Measurements from ENCODE around the gene PLCG2.
"Not testable (repeated sequence)": the region's sequence is repeated elsewhere in the genome, so short reads cannot be mapped to it uniquely, and the experiment has no call there.

PLCG2 gene

DNA sequence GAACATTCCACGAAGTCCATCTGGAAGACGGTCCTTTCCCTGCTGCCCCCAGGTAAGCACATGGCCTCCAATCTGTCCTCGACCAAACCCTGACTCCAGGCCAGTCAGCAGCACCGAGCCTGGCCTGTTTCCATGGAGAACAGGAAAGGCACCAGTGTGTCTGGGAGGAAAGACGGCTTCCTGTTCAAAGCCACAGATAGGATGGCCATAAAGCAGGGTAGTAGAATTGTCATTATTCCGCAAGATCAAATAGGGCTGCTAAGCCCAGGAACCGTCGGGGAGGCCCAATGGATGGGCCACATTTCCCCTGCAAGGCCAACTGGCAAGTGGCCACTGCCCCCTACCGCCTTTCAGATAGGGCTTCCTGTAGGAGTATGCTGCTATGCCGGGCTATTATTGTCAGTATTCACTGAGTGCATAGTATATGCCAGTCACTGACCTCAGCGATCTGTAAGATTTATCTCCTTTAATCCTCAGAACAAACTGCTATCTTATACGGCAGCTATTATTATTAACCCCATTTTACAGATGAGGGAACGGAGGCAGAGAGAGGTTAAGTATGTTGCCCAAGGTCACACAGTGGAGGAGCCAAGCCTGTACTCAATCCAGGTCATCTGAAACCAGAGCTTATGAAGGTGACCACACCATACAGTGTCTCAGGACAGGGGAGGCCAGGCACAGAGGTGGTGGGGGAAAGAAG is 23.0 kb upstream of the PLCG2 start:
- DNase-seq (ENCODE audit: low read depth), result peak; percentile 79
- H3K4me3 ChIP-seq (ENCODE audit: low read depth, low read length), result no peak overlapping the region
- TF ChIP-seq, protein P1, sequence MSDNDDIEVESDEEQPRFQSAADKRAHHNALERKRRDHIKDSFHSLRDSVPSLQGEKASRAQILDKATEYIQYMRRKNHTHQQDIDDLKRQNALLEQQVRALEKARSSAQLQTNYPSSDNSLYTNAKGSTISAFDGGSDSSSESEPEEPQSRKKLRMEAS (IDR thresholded peaks at IDR 0.05; ENCODE audit: low read depth, low read length), result peak; percentile 62
- no peak for TF ChIP-seq POLR2A (IDR thresholded peaks at IDR 0.05; ENCODE audit: extremely low read depth, insufficient read length)
- 0 out of 2 replicates have a peak, but pooled peaks have one; percentile 34 for TF ChIP-seq MYC (IDR thresholded peaks at IDR 0.05; ENCODE audit: low read depth, low read length)

DNA sequence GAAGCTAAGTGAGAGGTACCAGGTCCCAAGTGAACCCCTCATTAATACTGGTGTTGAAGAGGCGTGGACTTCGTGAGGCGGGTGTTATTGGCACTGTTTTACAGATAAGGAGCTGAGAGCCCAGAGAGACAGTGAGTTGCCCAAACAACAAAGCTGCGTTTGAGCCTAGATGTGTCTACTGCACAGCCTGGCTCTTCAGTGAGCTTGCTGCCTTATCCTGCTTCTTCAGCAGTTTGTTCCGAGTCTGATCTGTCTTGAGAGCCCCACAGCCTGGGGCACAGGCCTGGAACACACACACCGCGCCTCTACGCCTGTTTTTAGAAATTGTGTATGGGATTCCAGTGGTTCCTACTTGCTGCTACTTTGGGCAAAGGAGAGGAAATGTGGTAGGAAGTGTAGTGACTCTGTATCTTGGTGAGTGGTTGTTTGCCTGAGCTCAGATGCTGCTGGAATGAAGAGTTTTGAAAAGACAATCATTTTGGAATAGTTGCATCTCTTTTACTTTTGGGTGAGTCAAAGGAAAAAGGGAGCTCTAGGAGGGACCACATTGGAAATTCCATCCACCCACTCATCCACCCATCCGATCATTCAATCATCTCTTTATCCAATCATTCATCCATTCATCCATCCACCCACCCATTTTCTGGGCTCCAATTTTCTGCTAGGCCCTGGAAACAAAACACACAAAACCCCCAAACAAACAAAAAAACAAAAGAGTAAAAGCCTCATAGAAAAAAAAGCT is 22.3 kb upstream of the PLCG2 start:
- DNase-seq (ENCODE audit: low read depth), result no peak
- TF ChIP-seq, protein P2, sequence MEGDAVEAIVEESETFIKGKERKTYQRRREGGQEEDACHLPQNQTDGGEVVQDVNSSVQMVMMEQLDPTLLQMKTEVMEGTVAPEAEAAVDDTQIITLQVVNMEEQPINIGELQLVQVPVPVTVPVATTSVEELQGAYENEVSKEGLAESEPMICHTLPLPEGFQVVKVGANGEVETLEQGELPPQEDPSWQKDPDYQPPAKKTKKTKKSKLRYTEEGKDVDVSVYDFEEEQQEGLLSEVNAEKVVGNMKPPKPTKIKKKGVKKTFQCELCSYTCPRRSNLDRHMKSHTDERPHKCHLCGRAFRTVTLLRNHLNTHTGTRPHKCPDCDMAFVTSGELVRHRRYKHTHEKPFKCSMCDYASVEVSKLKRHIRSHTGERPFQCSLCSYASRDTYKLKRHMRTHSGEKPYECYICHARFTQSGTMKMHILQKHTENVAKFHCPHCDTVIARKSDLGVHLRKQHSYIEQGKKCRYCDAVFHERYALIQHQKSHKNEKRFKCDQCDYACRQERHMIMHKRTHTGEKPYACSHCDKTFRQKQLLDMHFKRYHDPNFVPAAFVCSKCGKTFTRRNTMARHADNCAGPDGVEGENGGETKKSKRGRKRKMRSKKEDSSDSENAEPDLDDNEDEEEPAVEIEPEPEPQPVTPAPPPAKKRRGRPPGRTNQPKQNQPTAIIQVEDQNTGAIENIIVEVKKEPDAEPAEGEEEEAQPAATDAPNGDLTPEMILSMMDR (IDR thresholded peaks at IDR 0.05; ENCODE audit: low read depth, low read length), result no peak
- TF ChIP-seq, protein P1 (IDR thresholded peaks at IDR 0.05; ENCODE audit: low read depth, low read length), result no peak
- TF ChIP-seq MYC (IDR thresholded peaks at IDR 0.05; ENCODE audit: low read depth, low read length) (no peak), POLR2A (IDR thresholded peaks at IDR 0.05; ENCODE audit: extremely low read depth, insufficient read length) (no peak)
- no peak overlapping the region for H3K4me3 ChIP-seq (ENCODE audit: low read depth, low read length)

DNA sequence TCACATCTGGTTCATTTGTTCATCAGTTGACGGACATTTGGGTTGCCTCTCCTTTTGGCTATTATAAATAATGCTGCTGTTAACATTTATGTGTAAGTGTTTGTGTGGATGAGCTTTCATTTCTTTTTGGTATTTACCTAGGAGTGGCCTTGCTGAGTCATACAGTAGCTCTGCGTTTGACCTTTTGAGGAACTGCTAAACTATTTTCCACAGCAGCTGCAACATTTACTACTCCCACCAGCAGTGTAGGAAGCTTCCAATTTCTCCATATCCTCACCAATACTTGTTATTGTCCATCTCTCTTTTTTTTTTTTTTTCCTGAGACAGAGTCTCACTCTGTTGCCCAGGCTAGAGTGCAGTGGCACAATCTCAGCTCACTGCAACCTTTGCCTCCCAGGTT is 20.7 kb upstream of the PLCG2 start:
- TF ChIP-seq, protein P1 (IDR thresholded peaks at IDR 0.05; ENCODE audit: low read depth, low read length), result no peak
- TF ChIP-seq MYC (IDR thresholded peaks at IDR 0.05; ENCODE audit: low read depth, low read length) (no peak), POLR2A (IDR thresholded peaks at IDR 0.05; ENCODE audit: extremely low read depth, insufficient read length) (no peak)
- TF ChIP-seq, protein P2 (IDR thresholded peaks at IDR 0.05; ENCODE audit: low read depth, low read length), result no peak
- no peak overlapping the region for H3K4me3 ChIP-seq (ENCODE audit: low read depth, low read length)
- DNase-seq (ENCODE audit: low read depth), result peak; percentile 62

DNA sequence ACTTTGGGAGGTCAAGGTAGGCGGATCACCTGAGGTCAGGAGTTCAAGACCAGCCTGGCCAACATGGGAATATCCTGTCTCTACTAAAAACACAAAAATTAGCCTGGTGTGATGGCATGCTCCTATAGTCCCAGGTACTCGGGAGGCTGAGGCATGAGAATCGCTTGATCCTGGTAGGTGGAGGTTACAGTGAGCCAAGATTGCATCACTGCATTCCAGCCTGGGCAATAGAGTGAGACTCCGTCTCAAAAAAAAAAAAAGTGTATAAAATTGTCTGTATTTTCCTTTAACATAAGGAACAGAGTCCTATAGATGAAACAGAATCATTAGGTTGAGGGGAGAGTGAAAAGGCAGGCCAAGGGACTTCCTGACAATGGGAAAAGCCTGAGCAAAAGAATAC is 16.8 kb upstream of the PLCG2 start:
- not testable (repeated sequence) for DNase-seq (ENCODE audit: low read depth)

DNA sequence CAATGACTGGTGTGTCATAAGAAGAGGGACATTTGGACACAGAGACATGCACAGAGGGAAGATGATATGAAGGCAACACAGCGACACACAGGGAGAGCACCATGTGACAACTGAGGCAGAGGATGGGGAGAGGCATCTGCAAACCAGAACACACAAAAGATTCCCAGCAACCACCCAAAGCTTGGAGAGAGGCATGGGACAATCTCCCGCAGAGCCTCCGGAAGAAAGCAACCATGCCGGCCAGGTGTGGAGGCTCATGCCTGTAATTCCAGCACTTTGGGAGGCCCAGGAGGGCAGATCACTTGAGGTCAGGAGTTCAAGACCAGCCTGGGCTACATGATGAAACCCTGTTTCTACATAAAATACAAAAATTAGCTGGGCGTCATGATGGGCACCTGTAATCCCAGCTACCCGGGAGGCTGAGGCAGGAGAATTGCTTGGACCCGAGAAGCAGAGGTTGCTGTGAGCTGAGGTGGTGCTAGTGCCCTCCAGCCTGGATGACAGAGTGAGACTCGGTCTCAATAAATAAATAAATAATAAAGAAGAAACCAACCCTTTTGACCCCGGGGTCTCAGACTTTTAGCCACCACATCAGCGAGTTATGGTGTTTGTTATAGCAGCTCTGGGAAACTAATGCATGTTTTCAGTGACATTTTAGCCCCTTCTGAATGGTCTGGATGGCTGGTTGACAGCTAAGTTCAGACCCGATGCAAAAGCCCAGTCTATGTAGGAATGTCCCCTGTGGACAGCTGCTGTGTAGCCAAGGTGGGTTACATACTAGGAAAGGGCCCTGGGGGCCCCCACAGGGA is 13.8 kb upstream of the PLCG2 start:
- no peak for DNase-seq (ENCODE audit: low read depth)
- TF ChIP-seq, protein P2 (IDR thresholded peaks at IDR 0.05; ENCODE audit: low read depth, low read length), result no peak
- TF ChIP-seq MYC (IDR thresholded peaks at IDR 0.05; ENCODE audit: low read depth, low read length) (no peak), POLR2A (IDR thresholded peaks at IDR 0.05; ENCODE audit: extremely low read depth, insufficient read length) (no peak)
- TF ChIP-seq, protein P1 (IDR thresholded peaks at IDR 0.05; ENCODE audit: low read depth, low read length), result no peak
- H3K4me3 ChIP-seq (ENCODE audit: low read depth, low read length), result no peak overlapping the region

More for the DNA sequence above, 16.8 kb upstream of the PLCG2 start:
- not testable (repeated sequence) for H3K4me3 ChIP-seq (ENCODE audit: low read depth, low read length)

DNA sequence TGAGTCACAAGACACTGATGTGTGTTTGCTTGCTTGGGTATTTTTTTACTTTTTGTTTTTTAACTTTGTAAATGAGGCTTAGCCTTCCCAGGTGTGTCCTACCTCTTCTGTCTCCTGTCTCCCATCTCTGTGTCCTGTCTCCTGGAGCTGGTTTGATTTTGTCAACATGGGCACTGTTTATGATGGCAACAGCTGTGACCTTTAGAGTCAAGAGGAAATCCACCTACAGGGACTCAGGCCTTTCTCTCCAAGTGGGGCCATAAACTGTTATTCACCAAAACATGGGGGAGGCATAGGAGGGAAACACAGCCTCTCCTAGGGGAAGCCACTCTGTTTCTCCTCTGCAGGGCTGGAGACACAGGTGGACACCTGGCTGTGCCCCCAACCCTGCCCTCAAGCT is 13.1 kb upstream of the PLCG2 start:
- H3K4me3 ChIP-seq (ENCODE audit: low read depth, low read length), result no peak overlapping the region
- no peak for TF ChIP-seq POLR2A (IDR thresholded peaks at IDR 0.05; ENCODE audit: extremely low read depth, insufficient read length)
- TF ChIP-seq, protein P1 (IDR thresholded peaks at IDR 0.05; ENCODE audit: low read depth, low read length), result no peak
- TF ChIP-seq, protein P2 (IDR thresholded peaks at IDR 0.05; ENCODE audit: low read depth, low read length), result no peak
- TF ChIP-seq MYC (IDR thresholded peaks at IDR 0.05; ENCODE audit: low read depth, low read length), result no peak
- no peak for DNase-seq (ENCODE audit: low read depth)

Data from NB4 (cell line).